HG02571 (cell line): ENCODE data around the gene HSPA6.
"Not testable (repeated sequence)": the region's sequence is repeated elsewhere in the genome, so short reads cannot be mapped to it uniquely, and the experiment has no call there.

Source experiments
- ATAC-seq: cut with Tn5 transposase; IDR thresholded peaks from one replicate; pipeline ENCODE4 v1.9.1; 2021; ENCODE audit warnings: mild to moderate bottlenecking, moderate library complexity; ENCODE audit not compliant: unreplicated experiment

HSPA6 gene

DNA sequence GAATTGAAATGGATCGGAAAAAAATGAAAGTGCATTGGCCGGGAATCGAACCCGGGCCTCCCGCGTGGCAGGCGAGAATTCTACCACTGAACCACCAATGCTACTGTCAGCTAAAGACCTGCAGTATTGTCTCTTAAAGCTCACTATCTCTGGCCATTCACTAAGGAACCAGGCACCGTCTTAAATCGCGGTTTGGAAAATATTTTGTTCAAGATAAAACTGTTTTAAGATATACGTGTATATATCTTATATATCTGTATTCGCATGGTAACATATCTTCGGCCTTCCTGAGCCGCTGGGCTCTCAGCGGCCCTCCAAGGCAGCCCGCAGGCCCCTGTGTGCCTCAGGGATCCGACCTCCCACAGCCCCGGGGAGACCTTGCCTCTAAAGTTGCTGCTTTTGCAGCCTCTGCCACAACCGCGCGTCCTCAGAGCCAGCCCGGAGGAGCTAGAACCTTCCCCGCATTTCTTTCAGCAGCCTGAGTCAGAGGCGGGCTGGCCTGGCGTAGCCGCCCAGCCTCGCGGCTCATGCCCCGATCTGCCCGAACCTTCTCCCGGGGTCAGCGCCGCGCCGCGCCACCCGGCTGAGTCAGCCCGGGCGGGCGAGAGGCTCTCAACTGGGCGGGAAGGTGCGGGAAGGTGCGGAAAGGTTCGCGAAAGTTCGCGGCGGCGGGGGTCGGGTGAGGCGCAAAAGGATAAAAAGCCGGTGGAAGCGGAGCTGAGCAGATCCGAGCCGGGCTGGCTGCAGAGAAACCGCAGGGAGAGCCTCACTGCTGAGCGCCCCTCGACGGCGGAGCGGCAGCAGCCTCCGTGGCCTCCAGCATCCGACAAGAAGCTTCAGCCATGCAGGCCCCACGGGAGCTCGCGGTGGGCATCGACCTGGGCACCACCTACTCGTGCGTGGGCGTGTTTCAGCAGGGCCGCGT is at the start of gene HSPA6:
HSPA6 (plus strand) TSS at position 724 of the 925 bp plus-strand sequence; CDS start at position 843, 119 bp downstream.
- not testable (repeated sequence) for ATAC-seq

DNA sequence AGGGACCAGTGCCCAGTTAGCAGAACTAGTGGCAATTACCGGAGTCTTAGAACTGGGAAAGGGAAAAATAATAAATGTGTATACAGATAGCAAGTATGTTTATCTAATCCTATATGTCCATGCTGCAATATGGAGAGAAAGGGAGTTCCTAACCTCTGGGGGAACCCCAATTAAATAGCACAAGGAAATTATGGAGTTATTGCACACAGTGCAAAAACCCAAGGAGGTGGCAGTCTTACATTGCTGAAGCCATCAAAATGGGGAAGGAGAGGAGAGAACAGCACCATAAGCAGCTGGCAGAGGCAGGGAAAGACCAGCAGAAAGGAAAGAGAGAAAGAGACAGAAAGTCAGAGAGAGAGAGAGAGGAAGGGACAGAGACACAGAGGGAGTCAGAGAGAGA is 46.6 kb upstream of the HSPA6 start:
- not testable (repeated sequence) for ATAC-seq

DNA sequence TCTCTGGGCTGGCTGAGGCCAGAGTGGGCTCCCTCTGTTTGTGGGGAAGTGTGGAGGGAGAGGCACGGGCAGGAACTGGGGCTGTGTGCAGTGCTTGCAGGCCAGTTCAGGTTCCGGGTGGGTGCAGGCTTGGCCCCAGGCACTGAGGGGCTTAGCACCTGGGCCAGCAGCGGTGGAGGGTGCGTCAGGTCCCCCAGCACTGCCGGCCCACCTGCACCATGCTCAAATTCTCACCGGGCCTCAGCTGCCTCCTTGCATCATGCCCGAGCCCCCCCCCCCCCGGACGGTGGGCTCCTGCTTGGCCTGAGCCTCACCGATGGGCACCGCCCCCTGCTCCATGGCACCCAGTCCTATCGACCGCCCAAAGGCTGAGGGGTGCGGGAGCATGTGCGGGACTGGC is 45.4 kb upstream of the HSPA6 start:
- no peak for ATAC-seq

DNA sequence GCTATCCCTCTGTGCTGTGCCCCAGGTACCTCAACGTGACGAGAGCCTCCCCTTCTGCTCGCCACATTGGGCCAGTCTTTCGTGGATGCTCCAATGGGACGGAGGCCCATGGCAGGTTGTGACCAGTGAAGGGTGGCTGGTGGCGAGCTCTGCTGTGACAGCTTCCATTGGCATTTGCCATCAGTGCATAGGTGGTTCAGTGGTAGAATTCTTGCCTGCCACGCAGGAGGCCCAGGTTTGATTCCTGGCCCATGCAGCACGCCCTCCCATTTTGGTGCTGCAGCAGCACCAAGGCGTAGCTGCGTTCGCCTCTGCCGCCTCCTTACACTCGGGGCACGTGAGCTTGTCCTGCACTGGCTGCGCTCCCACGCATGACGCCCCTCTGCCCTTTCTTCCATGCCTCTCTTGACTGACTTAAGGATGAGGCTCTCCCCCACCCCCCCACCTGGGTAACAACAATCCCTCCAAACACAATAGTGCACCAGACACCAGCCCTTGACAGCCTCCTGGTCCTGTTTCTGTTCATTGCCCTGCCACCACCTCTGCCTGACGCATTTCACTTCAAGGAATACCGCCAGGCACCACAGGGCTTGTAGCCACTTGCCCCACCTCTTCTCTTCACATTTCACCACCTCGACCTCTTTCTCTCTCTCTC is 43.8 kb upstream of the HSPA6 start:
- no peak for ATAC-seq

DNA sequence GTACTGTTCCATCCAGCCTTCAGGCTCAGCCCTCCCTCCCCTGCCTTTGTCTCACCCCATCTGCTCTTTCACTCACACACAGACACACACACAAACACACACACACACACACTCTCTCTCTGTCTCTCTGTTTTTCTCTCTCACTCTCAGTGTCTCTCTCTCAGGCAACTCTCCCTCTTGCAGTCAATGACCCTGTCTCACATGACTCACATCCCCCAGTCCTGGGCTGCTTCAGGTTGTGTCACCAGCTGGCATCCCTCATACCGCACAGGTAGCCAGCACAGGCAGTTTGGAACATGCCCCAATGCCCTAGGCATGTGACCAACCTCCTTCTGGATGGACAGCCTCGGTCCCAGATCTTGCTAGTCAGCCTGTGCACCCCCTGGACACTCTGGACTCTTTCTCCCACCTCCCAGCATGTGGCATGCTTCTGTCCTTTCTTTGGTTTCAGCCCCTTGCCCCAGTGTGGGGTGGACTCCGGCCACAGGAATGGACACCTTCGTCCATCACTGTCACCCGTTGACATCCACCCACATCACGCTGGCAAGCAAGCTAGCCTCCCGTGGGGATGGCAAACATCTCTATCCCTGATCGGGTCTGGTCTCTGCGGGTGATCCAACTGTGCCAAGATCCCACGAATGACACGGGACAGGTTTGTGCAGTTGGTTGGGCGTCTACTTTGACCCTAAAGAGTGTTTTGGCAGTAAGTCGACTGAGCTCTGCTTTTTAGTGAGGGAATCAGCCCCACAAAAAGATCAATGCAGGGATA is 42.5 kb upstream of the HSPA6 start:
- ATAC-seq, result no peak

DNA sequence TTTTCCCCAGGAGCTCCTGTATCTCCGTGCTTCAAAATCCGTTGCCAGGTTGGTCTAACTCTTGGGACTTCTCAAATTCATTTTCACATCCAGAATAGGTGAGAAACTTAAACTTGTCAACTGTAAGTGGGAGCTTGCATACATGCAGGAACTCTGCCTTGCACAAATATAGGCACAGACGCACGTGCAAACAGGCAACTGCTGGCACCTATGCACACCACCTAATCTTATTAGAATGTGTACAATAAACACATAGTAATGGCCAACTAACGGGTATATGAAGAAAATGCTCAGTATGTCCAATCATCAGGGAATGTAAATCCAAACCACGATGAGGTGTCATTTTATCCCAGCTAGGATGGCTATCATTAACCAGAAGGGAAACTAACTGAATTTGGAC is 41.7 kb upstream of the HSPA6 start:
- no peak for ATAC-seq

DNA sequence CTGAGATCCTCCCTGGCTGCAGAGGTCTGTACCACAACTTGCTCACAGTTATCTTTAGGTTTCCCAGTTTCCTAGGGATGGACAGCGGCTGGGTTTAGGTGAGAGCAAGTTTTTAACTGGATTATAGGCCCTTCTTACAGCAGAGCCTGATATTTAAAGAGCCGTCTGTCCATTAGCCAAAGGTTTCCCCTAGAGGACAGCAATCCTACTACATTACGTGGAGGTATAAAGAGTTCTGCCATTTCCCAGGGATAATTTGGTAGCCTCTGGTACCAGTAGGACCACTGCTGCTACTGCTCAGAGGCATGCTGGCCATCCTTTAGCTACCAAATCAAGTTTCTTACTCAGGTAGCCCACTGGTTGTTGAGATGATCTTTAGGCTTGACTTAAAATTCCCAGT is 41.0 kb upstream of the HSPA6 start:
- no peak for ATAC-seq

DNA sequence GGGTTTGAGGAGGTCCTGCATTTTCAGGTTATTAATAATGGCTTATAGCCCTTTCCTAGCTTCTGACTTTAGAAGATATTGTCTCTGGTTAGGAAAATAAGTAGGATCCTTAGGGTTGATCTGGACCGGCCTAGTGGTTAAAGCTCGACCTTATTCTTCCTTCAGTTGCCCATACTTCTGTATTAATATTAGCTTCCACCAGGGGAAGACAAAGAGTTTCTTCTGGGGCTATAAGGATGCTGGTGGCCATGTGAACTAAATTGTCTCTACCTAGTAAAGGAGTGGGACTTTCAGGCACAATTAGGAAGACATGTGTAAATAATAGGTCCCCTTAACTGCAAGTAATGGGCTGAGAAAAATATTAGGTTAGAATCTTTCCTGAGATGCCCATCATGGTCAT is 39.7 kb upstream of the HSPA6 start:
- ATAC-seq, result no peak

DNA sequence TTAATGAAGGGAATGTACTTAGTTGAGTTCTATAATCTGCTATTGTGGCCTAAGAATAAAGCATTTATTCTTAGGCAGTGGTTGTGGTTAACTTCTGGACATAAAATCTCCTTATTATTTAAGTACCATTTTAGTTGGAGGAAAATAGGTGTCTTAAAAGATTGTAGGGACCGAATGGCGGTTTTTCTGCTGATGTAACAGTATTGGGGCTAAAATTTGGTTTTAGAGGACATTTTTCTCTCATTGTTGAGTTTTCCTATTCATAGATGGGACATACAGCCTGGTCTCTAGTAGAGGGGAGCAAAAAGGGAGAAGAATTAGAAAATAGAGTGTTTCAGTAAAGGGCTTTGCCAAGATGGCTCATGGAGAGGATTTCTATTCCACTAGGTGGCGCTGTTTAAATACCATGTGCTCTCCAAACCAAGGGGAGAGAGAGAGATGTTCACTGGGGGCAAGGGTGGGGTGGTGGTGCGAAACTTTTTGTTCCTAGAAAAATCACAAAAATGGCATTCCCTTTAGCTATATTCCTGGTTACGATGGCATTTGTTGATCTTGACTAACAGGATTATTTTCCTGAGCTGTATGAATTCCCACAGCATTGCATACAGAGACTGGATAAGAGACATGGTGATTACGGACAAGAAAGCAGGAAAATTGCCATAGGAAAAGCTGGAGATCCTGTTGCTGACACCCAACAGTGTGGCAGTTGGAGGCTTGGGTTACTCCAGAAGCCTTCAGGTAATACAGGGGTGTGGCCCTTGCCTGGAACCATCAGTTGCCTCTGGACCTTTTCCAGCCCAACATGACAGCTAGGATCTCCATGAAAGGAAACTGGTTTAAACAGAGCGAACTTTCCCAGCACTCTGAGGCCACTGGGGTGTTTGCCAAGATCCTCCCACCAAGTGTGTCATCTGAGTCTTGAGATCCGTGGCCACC is 37.3 kb upstream of the HSPA6 start:
- ATAC-seq, result no peak

DNA sequence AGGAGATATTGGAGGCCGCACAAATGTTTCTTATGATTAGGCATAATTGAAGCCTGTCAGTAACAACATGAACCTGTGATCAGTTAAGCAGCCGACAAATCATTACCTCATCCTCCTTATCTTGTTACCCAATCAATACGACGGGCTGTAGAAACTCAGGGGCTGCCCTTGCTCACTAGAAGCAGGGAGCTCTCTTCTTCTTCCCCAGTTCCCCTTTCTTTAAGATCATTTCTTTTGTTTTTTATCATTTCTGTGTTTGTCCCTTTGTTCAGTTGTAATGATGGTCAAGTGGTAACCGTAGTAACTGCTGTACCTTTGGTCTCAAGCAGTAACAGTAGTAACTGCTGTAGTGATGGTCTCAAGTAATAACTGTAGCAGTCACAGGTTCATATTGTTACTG is 32.9 kb upstream of the HSPA6 start:
- no peak for ATAC-seq

DNA sequence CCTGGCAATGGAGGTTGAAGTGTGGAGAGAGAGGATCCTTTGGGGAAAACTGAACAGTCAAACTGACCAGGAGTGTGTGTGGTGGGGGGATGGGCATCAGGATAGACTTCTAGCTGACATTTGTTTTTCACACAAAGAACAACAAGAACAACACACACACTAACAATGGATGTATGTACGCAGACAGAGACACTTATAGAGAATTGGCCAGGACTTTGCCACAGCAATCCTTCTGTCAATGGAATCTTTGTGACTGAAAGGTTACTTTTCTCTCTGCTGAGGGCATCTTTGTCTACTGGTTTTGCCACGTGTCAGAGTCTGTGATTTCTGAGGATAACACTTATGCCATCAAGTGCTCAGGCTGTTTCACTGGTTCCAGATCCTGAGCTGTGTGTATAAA is 31.5 kb upstream of the HSPA6 start:
- no peak for ATAC-seq

DNA sequence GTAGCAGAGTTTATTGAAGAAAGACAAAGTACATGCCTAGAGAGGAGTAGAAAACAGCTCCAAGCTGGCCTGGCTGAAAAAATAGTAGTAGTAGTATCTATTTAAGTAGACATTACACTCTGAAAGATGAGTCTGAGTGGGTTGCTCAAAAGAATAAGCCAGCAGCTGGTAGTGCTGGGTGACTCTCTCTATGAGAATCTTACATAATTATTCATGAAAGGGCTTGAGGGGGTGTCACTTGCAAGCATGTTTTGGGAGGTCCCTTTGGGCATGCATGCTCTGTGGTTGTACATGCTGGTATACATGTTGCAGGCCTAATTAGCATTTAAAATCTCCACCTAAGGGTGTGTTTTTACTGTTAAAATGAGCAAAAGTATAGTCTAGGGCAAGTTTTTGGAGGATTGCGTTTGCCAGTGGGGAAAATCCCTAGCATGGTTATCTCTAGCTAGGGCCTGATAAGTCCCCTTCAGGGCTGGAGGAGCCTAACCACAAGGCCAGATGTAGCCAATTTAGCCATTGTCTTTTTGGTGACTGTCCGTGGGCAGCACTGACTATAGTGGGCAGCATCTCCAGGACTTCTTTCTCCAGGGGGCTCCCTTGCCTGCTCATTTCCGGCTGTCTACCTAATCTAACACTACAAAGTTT is 30.1 kb upstream of the HSPA6 start:
- ATAC-seq, result no peak

DNA sequence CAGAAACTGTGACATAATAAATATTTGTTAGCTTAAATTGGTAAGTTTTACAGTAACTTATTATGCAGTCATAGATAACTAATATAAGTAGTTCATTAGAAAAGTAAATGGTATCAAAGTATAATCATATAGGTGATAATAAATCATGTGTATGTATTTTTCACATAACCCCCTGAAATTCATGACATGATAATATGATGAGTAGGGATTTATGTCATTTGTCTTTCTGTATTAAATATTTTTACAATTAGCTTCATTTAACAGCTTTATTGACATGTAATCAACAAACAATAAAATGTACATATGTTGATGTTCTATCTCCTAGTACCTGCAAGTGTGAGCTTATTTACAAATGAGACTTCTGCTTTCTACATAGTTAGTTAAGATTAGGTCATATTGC is 28.9 kb upstream of the HSPA6 start:
- ATAC-seq, result no peak

DNA sequence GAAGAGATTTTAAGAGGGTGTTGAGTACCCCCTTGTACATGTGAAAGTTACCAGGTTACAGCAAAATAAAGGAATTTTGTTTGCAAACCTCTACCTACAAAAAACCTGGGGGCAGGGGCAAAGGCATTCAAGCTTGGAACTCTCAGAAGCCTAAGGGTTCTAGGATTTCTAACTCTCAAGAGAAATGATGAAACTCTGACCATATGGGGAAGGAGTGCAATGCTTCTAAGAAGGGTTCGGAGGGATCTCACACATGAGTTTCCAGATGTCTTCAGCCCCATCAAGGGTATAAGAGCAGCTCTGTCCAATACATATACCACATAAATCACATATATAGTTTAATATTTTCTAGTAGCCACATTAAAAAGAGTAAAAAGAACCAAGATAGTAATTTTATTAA is 26.4 kb upstream of the HSPA6 start:
- ATAC-seq, result no peak

DNA sequence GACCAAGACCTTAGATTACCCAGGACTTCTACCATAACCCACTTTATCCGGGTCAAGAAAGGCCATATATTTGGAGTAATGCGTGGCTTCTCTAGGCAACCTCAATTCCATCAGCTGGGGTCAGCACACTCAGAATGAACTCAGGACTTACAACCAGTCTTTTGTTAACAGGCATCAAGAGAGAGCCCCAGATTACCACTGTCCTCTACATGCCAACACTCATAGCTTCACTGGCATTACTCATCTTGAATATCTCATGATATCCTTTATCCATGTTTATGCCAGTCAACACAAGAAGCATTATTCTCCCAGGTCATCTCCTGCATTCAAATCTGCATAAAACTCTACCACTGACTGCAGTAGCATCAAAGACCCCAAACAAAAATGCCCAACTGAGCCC is 25.7 kb upstream of the HSPA6 start:
- no peak for ATAC-seq

DNA sequence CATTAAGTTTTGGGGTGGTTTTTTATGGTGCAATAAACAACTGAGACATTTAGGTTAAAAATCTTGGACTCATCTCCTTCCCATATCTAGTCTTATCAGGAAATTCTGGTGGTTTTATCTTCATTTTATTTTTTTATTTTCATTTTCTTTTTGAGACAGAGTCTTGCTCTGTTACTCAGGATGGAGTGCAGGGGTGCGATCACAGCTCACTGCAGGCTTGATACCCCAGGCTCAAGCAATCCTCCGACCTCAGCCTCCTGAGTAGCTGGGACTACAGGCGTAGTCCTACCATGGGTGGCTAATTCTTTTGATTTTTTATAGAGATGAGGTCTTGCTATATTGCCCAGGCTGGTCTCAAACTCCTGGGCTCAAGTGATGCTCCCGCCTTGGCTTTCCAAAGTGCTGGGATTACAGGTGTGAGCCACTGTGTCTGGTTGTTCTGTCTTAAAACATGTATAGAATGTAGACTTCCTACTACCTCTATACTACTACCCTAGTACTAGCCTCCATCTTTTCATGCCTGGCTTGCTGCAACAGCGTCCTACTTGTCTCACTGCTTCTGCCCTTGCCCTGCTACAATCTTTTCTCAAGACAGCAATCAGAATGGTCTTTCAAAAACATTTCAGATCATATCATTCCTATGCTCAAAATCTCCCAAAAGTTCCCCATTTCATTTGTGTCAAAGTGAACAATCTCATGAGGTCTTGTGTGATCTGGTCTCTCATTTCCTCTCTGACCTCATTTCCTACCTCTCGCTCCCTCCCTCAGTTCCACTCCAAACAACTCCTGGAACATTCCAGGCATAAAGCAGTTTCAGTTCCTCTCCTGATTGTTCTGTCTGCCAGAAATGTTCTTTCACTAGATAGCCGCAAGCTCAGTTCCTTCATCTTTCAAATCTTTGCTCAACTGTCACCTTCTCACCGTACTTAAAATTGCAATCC is 25.0 kb upstream of the HSPA6 start:
- no peak for ATAC-seq

DNA sequence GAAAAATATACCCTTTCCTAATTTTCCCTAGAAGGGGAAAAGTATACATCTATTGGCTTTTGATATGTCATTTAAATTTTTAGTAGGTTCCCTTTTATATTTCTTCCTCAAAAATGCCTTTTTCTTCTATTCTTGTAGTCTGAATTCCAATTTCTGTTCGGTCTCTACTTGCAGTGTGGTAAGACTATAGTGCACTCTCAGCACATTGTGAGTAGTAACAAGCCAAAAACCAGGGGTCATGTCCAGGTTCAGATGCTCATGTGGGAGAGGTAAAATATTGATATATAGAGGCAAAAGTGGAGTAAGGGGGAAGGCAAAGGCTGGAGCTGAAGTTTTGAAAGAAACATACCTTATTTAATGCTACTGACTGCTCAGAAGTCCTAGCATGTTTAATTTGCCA is 23.1 kb upstream of the HSPA6 start:
- no peak for ATAC-seq

DNA sequence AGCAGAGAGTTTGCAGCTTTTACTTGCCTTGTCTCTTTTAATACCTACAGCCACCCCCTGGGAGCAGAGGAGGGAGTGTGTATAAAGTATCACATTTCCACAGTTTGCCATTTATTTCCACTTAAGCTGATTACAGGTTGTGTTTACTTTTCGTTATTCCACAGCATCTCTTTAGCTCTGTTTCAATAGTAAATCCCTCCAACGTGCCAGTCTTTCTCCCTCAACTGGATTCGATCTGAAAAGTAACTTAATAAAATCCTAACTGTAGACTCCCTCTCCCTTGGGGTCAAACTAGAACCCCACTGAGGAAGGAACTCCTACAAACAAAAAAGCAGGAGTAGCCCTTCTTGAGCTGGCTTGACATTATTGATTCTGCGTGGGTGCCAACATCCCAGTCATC is 22.2 kb upstream of the HSPA6 start:
- ATAC-seq, result no peak
